Measurements from ENCODE around the gene ARID1B.

Gene ARID1B

DNA sequence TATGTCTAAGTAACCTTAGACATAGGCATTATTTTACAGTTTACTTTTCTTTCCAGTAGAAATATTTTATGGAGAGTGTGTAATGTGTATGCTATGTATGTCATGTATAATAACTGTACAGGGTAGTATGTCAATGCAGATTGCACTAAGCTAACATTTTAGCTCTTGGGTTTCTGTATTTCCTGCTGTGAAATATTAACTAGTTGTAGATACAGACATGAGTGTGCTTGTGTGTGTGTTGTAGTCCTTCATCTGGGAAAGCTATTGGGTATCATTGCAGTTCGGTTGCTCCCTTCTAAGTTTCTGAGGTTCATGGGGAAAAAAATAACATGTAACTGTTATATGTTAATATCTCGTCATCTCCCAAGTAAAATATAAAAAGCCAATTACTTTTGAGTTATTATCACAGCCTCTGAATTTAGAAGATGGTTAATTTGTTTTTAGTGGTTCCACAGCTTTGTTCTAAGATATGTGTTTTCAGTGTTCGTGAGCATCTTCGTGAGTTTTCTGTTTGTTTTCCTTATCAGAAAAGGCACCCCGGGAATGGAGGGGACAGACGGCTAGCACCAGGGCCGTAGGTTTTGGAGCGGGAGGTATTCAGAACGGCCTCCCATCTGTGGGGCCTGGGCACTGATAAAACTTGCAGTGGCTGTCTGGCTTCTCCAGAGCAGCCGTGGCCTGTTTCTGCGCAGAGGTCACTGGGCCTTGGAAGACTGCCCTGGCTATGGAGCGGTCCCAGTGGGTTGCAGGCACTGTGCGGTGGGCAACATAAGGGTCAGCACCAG lies 215.0 kb downstream of the ARID1B start:
- DNase-seq (ENCODE audit: low spot score) = no peak

DNA sequence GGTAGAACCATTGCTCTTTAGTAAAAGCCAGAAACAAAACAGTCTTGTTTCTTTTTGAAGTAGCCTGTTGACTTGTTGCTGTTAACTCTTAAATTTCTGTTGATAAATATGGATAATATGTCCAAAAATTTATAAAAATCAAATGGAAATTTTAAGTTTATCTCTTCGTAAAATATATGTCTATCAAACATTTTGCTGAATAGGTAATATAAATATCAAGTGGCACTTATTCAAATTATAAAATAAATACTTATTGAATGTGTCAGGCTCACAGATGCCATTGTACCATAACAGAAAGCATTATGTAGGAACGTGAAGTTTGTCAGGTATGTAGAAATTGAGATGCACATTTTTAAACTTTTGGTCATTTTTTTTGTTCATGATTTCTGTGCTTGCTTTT lies 216.5 kb downstream of the ARID1B start:
- DNase-seq (ENCODE audit: low spot score) = no peak

DNA sequence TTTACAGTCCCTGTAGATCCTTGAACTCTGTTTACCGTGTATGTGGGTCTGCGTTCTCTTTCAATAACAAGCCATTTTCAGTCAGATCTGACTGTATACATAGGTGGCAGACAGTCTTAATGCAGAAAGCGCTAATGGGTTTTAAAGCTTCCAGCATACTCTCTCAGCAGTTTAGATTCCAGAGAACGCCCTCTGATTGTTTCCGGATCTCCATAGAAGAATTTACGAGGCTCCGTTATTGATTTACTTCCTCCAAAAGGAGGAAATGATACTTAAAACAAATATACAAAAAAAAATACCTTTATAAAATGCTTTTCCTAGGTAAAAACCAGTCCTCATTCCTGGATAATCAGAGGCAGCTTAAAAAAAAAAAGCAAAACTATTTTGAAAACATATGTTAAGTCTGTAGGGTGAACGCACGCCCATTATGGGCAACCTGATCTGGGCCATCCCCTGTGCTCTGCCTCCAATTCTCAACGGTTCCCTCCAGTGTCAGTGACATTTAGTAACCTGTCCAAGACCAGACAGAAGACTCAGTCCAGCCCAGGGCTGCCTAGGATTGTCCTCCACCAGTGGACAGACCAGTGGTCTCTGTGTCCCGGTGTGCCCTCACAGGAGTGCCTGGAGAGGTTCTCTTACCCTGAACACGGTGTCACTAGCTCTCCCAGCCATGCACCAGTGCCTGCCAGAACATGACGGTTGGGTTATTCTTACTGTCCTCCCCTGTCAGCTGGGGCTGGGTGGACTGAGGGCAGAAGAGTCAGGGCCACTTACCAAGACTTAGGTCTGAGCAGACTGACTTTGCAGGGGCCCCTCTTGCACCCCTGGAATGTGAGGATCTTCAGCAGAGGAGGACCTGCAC lies 217.3 kb downstream of the ARID1B start:
- DNase-seq (ENCODE audit: low spot score) = no peak

DNA sequence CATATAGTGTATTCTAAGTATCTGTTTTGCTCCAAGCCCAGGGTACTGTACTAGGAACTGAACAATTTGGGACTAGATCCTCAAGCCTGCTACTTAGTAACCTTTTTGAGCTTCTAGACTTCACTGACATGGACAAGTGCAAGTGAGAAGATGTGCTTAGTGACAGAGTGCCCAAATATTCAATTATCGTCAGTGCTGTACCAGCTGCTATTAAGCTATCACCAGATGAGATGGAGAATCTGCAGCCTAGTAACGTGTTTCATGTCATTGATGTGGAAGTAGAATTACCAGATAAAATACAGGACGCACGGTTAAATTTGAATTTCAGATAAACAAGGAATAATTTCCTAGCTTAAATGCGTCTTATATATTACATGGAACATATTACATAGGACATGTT lies 218.3 kb downstream of the ARID1B start:
- DNase-seq (ENCODE audit: low spot score) = no peak

DNA sequence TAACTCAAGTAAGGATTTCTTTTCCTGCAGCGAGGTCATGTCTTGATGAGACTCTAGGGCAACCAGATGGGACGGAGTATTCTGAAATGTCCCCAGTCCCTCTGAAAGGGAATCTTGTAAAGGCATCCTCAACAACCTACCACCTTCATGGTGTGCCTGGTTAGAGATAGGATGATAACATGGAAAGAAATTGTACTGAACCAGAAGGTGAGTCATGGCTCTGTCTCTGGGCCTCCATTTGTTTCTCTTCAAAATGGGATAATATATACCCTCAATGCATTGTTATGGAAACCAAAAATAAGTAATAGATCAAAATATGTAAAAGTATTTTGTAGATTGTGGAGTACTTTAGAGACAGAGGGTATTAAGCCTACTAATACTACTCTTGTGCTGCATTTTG lies 219.1 kb downstream of the ARID1B start:
- DNase-seq (ENCODE audit: low spot score) = no peak

DNA sequence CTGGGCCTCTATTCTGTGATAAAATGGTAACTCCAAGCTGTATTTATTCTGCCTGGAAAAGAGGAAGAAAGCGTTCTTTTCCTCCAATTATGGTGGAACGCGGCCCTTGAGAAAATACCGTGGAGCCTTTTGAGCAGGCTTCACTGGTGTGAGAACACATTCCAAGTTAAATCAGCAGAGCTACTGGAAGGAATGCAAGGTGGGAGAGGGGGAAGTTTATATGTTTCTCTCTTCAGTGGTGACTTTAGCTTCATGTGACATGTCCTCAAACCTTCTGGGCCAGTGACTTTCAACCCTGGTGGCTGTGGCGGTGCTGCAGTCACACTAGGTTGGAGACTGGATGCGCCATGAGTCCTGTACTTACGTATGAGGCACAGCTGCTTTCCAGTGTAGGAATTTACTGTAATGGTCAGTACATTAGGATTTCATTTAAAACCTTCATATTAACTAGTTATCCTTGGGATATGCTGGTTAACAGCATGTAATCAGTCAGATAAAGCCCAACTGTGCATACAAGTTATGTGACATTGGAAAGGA lies 221.7 kb downstream of the ARID1B start:
- no peak for DNase-seq (ENCODE audit: low spot score)

DNA sequence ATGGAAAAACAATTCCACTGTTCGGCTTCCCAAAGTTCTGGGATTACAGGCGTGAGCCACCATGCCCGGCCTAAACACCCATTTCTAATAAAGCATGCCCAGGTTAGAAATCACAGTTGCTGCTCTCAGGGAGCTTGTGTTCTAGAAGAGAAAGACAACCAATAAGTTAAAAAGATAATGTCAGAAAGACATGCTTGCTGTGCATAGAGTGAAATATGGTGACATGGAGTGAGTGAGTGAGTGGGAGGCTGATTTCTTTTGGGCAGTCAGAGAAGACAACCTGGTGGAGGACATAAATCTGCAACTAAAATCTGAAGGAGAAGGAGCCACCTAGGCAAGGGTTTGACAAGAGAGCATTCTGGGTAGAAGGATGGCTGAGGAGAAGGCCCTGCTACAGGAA lies 222.6 kb downstream of the ARID1B start:
- DNase-seq (ENCODE audit: low spot score) = no peak

DNA sequence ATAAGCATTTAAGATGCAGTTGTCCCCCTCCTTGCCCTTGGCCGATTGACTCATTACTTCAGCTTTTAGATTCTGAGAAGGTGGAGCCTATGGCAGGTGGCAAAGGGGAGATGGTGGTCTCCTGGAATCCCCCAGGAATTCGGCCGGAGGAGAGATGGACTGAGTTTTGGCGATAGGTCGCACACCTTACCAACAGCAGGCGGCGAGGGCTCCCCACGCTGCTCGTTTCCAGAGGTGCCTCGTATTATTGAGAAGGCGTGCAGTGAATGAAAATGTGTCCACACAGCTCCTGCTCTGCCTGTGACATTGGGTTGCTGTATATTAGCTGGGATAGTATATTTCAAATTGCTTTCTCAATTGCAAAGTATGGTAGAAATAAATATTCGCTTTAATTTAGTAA lies 224.5 kb downstream of the ARID1B start:
- DNase-seq (ENCODE audit: low spot score) = no peak

DNA sequence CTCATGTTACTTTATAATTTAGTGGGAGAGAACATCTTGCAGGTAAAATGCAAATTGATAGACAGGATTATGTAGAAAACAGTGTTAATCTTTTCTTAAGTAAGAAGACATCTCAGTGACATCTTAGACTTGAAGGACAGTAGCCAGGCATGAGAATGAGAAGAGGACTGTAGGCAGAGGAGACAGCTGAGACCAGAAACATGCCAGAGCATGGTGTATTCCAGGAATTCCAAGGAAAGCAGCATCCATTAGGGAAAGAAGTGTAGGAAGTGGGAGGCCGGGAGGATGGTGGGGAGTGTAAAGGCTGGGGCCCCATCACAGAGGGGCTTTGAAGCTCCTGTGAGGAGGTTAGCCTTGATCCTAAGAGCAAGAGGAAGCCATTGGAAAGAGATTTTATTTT lies 225.6 kb downstream of the ARID1B start:
- DNase-seq (ENCODE audit: low spot score) = no peak

DNA sequence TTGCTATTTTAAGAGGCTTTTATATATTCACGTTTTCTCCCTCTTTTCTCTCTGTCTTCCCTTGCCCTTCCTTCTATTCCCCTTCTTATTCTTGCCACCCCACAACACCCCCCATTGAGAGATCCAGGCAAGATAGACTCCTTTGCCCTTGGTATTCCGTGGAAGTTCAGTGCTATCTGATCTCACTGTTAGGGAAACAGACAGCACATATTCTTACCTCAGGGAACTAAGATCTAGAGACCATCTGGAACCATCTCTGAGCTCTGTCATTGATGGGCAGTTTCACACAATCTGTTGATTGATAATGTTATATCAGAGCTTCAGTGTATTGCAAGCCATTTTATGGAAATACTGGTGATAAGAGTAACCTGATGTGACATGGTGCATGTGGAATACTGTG lies 228.8 kb downstream of the ARID1B start:
- no peak for DNase-seq (ENCODE audit: low spot score)

DNA sequence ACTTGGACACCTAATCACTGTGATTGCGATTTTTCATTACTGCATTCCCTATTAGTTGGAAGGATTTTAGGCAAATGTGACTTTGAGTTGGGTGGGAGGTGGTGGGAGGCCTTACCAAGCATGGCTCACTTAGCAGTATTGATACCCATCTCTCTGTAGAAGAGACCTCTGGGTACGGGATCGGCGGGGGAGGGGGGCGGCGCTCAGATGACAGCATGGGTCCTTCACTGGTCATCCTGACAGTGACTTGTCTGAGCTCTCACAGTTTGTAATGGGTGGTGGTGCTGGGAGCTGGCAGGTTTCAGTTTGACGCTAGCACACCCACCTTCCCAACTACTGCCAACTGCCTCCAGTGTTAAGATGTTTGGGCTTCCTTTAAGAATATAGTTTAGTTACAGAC lies 231.4 kb downstream of the ARID1B start:
- DNase-seq (ENCODE audit: low spot score) = no peak

DNA sequence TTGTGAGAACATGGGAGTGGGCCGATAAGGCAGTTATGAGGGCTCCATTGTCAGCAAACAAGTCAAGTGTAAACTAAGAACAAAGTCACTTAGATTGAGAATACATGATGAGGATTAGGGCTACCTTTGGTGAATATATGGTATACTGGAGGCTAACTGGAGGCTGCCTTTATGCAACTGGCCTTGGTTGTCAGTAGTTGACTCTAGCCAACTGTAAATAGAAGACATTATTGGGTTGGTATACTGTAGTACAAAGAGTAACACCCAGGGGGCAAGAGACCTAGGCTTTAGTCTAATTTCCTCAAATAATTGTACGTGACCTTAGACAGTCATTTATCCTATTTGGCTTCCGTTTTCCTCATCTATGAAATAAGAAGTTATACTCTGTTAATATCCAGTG lies 235.2 kb downstream of the ARID1B start:
- no peak for DNase-seq (ENCODE audit: low spot score)

DNA sequence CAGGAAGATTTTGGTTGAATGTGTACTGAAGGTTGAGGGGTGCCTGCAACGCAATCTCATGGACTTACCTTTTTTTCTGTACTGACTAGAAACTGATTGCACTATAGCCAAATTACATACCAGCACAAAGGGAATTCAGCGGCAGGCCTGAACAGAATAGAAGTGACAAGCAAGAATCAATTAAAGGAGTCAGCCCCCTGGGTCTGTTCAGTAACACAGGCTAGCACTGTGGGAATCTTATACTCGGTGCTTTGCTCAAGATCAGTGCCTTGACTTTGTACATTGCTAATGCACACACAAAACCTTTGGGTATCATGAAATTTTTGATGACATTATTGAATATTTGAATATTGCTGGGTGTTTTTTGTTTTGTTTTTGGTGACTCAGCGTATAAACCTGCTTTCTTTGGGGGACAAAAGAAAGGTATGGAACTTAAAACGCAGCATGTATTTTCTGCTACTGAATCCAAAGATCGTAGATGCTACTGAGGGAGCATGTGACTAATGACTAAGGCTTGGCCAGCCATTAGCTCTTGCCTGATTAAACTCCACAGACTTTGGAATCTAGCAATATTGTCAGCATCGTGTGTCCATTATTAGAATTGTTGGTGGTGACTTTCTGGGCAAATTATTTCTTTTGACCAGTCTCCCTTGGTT lies 236.6 kb downstream of the ARID1B start:
- DNase-seq (ENCODE audit: low spot score) = no peak

DNA sequence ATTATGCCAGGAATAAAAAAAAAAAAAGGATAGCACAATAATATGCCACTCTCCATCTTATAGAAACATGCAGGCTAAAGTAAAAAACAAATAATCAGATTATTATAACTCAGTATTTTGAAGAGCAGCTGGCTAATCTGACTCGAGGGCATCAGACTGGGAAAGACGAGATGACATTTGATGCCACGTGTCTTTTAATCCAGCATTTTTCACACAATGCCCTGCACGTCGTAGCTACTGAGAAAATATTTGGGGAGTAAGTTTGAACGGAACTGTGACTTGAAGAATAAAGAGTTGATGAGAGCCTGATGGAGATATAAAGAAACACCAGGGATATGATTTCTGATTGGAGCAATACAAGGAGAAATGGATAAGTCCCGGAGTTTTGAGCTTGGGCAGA lies 237.7 kb downstream of the ARID1B start:
- DNase-seq (ENCODE audit: low spot score) = no peak

DNA sequence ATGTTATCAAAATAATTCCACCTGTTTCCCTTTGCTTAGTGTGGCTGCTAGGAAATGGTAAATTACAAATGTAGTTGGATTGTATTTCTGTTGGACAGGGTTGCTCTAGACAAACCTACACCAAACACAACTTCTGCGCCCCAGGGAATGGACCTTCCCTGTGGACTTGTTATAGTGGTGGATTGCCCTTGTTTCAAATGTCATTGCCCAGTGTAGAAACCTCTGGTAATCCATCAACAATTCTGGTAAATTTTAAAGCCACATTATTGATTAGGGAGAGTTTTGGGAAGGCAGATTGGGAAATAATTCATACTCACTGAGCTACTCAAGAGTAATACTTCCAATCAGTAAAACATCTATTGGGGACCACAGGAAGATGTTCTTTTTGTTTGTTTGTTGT lies 239.8 kb downstream of the ARID1B start:
- no peak for DNase-seq (ENCODE audit: low spot score)

DNA sequence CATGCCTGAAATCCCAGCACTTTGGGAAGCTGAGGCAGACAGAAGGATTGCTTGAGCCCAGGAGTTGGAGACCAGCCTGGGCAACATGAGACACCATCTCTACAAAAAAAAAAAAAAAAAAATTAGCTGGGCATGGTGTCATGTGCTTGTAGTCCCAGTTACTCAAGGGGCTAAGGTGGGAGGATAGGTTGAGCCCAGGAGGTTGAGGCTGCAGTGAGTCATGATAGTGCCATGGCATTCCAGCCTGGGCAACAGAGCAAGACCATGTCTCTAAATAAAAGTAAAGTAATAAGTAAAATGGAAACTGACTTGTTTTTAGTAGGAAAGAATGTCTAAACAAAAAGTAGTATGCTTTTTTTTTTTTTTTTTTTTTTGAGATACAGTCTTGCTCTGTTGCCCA lies 240.7 kb downstream of the ARID1B start:
- DNase-seq (ENCODE audit: low spot score) = no peak

DNA sequence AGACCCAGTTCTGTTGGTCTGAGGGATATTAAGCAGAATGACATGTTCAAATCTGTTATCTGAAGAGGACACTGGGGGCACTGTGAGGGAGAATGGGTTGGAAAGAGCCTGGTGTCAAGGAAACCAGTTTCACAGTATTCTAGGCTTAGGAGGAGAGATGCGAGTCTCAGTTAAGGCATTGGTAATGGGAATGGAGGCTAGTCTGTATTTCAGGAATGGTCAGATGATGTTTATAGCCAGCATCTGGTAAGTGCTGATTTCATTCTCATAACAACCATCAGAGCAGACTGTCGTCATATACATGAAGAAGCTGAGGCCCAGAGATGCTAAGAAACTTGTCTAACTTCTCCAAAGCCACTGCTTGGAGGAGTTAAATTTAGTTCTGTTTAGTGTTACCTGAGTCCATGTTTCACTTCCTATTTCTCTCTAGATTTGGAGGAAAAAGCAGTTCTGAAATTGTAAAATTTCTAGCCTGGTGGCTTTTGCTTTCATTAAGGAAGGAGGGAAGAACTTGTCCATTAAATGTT lies 242.0 kb downstream of the ARID1B start:
- peak; percentile 53 for DNase-seq (ENCODE audit: low spot score)

DNA sequence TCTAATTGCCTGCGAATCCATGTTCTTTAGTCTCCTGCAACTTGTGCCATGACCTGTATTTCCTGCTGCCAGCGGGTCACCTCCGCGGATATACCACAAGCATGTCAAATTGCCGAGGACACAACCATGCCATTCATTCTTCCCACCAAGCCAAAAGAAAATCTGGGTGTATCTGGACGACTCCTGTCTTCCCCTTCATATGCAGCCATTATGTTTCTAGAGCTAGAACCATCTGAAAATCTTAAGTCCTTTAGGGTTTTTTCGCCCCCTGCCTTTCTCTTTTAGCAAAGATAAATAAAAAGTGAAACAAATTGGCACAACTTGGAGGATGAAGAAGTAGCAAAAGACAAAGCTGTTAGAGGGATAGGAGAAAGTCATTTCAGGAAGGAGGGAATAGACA lies 242.6 kb downstream of the ARID1B start:
- no peak for DNase-seq (ENCODE audit: low spot score)

DNA sequence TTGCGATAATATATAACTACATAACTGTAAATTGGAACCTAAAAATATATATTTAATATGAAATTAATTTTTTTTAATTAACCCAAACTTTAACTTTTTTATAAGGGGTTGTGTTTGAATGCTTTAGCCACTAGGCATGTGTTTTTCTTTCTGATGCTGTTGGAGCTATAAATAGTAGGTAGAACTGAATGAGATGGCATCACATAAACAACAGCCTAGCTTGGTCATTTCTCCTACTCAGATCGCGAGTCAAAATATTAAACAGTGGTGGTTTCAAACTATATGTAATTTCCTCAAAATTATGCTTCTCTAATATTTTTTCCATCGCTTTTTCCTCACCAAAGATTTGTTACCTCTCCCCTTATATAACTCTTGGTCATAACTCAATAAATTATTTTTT lies 243.2 kb downstream of the ARID1B start:
- no peak for DNase-seq (ENCODE audit: low spot score)

DNA sequence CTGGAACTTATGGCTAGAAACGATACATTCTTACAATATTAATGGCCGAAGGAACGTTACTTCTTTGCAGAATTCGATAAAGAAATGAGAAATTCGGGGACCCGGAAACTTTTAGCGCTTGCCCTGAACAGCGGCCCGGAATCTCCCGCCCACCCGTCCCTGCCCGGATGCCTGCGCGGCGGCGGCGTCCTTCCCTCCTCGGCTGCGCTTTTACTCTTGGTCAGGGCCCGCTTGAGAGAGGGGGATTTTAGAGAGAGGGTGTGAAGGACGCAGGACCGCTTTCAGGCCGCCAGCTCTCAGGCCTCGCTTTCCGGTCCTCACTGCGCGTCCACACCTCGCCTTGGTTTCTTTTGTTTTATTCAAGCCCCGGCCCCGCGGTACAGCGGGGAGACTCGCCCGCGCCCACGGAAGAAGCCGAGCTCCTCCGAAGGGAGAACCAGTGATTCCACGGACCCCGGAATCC lies 243.7 kb downstream of the ARID1B start:
- DNase-seq (ENCODE audit: low spot score) = peak; percentile 60

DNA sequence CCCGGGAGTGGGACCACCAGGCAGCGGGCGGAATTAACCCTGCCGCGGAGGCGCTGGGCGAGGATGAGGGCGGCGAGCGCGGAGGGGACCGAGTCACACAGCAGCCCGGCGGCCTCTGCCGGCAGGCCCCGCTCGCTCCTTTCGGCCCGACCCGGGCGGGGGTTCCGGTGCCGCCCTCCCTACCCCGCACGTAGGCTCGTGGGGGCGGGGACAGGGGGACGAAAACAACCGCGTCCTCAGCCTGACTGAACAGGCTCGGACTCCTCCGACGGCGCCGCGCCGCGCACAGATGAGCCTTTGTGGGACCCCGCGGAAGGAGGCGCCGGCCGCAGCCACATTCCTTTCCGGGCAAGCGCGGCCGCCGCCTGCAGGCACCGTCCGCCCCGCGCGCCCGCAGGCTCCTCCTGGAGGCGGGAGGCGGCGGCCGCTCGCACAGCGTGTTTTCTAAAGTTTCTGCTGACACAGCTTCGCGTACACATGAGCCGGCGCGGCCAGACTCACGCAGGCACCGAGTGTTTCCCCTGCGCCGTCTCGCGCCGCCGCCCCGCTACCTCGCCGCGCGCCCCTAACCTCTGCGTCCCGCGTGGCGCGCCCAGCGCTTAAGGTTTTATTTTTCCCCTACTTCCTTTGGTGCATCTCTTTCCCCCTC lies 244.3 kb downstream of the ARID1B start:
- DNase-seq (ENCODE audit: low spot score) = peak; percentile 85

Measured in cerebellar cortex (tissue), 1 donor.